ENCODE measurements around the gene EPB41L4A. TPM values are rescaled to one million over a fixed set of nuclear protein-coding genes. Genes with fewer than 3 reads are reported as not detected.

Gene EPB41L4A
- total RNA-seq, 1 experiment from 2014 or later = 0.87 TPM

DNA sequence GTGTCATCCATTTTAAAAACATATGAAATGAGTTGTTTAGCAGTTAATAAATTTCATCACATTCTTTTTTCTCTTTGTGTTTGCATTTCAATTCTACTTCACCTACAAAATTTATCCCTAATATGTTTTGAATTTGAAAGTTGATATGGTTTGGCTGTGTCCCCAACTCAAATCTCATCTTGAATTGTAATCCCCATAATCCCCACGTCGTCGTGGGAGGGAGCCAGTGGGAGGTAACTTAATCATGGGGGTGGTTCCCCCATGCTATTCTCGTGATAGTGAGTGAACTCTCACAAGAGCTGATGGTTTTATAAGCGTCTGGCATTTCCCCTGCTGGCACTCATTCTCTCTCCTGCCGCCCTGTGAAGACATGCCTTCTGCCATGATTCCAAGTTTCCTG is 200.1 kb downstream of the EPB41L4A start:
- in situ Hi-C loops (cut with HindIII; ENCODE audit: low pct_unique_long_range_greater_than_20kb, low sequenced_read_pairs) (no loop called here), intact Hi-C loops (cut with micrococcal nuclease; ENCODE audit: unreplicated experiment) (no loop called here)
- Histone ChIP-seq H3K9me3 (ENCODE audit: control insufficient read depth, insufficient read depth, low read depth, low read length) (no peaks in the 10 kb centered on the region), H3K36me3 (ENCODE audit: control insufficient read depth, insufficient read depth, low read length) (no peaks in the 10 kb centered on the region), H3K27ac (ENCODE audit: low read length) (no peak overlapping the region), H3K27me3 (ENCODE audit: control insufficient read depth, insufficient read depth, low read length) (no peaks in the 10 kb centered on the region; the same call in 1 of the 2 replicates), H3K4me1 (ENCODE audit: control insufficient read depth, insufficient read depth, low read length) (no peaks in the 10 kb centered on the region), H3K4me3 (ENCODE audit: low read depth in 2 of 2, low read length in 2 of 2) (no peak overlapping the region)
- TF ChIP-seq, protein P1, sequence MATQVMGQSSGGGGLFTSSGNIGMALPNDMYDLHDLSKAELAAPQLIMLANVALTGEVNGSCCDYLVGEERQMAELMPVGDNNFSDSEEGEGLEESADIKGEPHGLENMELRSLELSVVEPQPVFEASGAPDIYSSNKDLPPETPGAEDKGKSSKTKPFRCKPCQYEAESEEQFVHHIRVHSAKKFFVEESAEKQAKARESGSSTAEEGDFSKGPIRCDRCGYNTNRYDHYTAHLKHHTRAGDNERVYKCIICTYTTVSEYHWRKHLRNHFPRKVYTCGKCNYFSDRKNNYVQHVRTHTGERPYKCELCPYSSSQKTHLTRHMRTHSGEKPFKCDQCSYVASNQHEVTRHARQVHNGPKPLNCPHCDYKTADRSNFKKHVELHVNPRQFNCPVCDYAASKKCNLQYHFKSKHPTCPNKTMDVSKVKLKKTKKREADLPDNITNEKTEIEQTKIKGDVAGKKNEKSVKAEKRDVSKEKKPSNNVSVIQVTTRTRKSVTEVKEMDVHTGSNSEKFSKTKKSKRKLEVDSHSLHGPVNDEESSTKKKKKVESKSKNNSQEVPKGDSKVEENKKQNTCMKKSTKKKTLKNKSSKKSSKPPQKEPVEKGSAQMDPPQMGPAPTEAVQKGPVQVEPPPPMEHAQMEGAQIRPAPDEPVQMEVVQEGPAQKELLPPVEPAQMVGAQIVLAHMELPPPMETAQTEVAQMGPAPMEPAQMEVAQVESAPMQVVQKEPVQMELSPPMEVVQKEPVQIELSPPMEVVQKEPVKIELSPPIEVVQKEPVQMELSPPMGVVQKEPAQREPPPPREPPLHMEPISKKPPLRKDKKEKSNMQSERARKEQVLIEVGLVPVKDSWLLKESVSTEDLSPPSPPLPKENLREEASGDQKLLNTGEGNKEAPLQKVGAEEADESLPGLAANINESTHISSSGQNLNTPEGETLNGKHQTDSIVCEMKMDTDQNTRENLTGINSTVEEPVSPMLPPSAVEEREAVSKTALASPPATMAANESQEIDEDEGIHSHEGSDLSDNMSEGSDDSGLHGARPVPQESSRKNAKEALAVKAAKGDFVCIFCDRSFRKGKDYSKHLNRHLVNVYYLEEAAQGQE (IDR thresholded peaks at IDR 0.05; ENCODE audit: insufficient read depth in 1 of 2, low read depth in 2 of 2, low read length in 1 of 2) = no peak
- TF ChIP-seq POLR2AphosphoS5 (IDR thresholded peaks at IDR 0.05; ENCODE audit: low read depth, low read length) = no peak
- POLR2A ChIA-PET = no interaction called here
- BruUV-seq (replicated peaks) = no TSS peak
- CTCF ChIA-PET = no interaction called here
- ATAC-seq (no peak), DNase-seq (ENCODE audit: low read depth, low spot score) (no peak)

DNA sequence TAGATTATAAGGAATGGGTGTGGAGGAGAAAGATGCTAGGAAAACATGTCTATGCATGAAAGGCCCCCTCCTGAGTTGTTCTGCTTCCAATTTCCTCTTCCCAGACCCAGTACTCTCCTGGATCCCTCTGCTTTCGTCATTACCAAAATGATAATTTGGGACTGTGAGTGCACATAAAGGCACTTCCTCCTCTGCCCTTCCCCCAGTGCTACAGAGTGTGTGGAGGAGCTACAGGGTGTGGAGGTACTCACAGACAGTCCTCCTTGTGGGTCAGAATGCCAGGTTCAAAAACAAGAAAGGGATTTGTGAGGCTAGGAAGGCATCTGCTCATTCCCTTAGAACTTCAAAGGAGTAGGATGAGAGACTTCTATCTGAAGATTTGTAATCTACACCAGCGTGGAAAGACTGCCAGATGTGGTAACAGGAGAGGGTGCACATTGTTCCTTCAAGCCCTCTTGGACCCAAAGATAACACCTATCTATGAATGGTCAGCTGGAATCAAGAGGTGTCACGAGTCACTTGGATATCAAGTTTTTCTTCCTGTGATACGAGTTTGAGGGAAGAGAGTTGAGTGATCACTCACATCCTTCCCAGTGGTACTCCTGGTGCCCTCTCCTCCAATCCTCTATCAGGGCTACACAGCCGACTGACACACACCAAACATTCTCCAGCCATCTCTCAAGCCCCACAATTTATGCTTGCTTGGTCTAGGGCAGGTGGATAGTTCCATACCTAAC is 201.1 kb downstream of the EPB41L4A start:
- intact Hi-C loops (cut with micrococcal nuclease; ENCODE audit: unreplicated experiment) (no loop called here), in situ Hi-C loops (cut with HindIII; ENCODE audit: low pct_unique_long_range_greater_than_20kb, low sequenced_read_pairs) (no loop called here)
- CTCF ChIA-PET = no interaction called here
- Histone ChIP-seq H3K36me3 (ENCODE audit: control insufficient read depth, insufficient read depth, low read length) (no peaks in the 10 kb centered on the region), H3K4me3 (ENCODE audit: low read depth in 2 of 2, low read length in 2 of 2) (no peak overlapping the region), H3K27ac (ENCODE audit: low read length) (no peak overlapping the region), H3K27me3 (ENCODE audit: control insufficient read depth, insufficient read depth, low read length) (no peaks in the 10 kb centered on the region; the same call in 1 of the 2 replicates), H3K9me3 (ENCODE audit: control insufficient read depth, insufficient read depth, low read depth, low read length) (no peaks in the 10 kb centered on the region), H3K4me1 (ENCODE audit: control insufficient read depth, insufficient read depth, low read length) (no peaks in the 10 kb centered on the region)
- DNase-seq (ENCODE audit: low read depth, low spot score) (no peak), ATAC-seq (no peak)
- TF ChIP-seq POLR2AphosphoS5 (IDR thresholded peaks at IDR 0.05; ENCODE audit: low read depth, low read length) = no peak
- TF ChIP-seq, protein P1 (IDR thresholded peaks at IDR 0.05; ENCODE audit: insufficient read depth in 1 of 2, low read depth in 2 of 2, low read length in 1 of 2) = no peak
- no TSS peak for BruUV-seq (replicated peaks)
- POLR2A ChIA-PET = no interaction called here

DNA sequence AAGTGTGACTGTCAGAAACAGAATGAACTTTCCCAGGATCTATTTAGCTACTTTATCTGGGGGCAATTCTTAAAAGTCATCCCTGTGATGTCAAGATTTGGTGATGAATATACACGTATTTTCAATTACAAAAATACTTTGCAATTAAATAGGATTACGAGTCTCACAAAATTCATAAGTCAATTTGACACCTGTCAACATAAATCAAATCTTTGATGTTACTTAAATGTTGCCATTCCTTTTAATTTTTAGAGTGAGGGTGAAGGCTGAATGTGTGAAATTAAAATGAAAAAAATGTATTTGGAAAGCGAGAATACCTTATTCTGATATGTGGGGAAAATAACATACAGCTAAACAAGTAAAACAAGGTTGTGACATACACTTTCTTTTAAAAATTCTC is 202.9 kb downstream of the EPB41L4A start:
- CTCF ChIA-PET = interaction anchor here (0.6 kb wide), 1 partner anchor 169 kb away, joined by 10 read pairs; no protein-coding TSS in a partner anchor
- intact Hi-C loops (cut with micrococcal nuclease; ENCODE audit: unreplicated experiment) (no loop called here), in situ Hi-C loops (cut with HindIII; ENCODE audit: low pct_unique_long_range_greater_than_20kb, low sequenced_read_pairs) (no loop called here)
- DNase-seq (ENCODE audit: low read depth, low spot score) (no peak), ATAC-seq (no peak)
- no TSS peak for BruUV-seq (replicated peaks)
- H3K27ac ChIP-seq (ENCODE audit: low read length) = no peak overlapping the region
- POLR2A ChIA-PET = no interaction called here
- H3K4me3 ChIP-seq (ENCODE audit: low read depth in 2 of 2, low read length in 2 of 2) = no peak overlapping the region
- H3K4me1 ChIP-seq (ENCODE audit: control insufficient read depth, insufficient read depth, low read length) = no peaks in the 10 kb centered on the region
- no peak for TF ChIP-seq SIN3A (IDR thresholded peaks at IDR 0.05; ENCODE audit: borderline replicate concordance, insufficient read depth, low read depth, low read length)
- TF ChIP-seq, protein P2, sequence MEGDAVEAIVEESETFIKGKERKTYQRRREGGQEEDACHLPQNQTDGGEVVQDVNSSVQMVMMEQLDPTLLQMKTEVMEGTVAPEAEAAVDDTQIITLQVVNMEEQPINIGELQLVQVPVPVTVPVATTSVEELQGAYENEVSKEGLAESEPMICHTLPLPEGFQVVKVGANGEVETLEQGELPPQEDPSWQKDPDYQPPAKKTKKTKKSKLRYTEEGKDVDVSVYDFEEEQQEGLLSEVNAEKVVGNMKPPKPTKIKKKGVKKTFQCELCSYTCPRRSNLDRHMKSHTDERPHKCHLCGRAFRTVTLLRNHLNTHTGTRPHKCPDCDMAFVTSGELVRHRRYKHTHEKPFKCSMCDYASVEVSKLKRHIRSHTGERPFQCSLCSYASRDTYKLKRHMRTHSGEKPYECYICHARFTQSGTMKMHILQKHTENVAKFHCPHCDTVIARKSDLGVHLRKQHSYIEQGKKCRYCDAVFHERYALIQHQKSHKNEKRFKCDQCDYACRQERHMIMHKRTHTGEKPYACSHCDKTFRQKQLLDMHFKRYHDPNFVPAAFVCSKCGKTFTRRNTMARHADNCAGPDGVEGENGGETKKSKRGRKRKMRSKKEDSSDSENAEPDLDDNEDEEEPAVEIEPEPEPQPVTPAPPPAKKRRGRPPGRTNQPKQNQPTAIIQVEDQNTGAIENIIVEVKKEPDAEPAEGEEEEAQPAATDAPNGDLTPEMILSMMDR (IDR thresholded peaks at IDR 0.05) = no peak
- no peak for TF ChIP-seq TCF7L2 (IDR thresholded peaks at IDR 0.05; ENCODE audit: low read depth, low read length)
- TF ChIP-seq POLR2AphosphoS5 (IDR thresholded peaks at IDR 0.05; ENCODE audit: low read depth, low read length) = no peak
- TF ChIP-seq, protein P1 (IDR thresholded peaks at IDR 0.05; ENCODE audit: insufficient read depth in 1 of 2, low read depth in 2 of 2, low read length in 1 of 2) = no peak
- no peaks in the 10 kb centered on the region; the same call in 1 of the 2 replicates for H3K27me3 ChIP-seq (ENCODE audit: control insufficient read depth, insufficient read depth, low read length)
- no peaks in the 10 kb centered on the region for H3K36me3 ChIP-seq (ENCODE audit: control insufficient read depth, insufficient read depth, low read length)
- no peaks in the 10 kb centered on the region for H3K9me3 ChIP-seq (ENCODE audit: control insufficient read depth, insufficient read depth, low read depth, low read length)
